GM10266 (cell line): ENCODE data around the gene PSME3.
"Not testable (repeated sequence)": the region's sequence is repeated elsewhere in the genome, so short reads cannot be mapped to it uniquely, and the experiment has no call there.

ENCODE experiments used
- DNase-seq: peaks from one replicate; pipeline ENCODE4 v3.0.0; 2012; ENCODE audit errors: extremely low spot score
- TF ChIP-seq, protein P1 (sequence below): IDR thresholded peaks from 2 replicates; pipeline ENCODE4 v1.5.1; 2012; ENCODE audit warnings: mild to moderate bottlenecking, low read depth; ENCODE audit not compliant: control insufficient read depth, insufficient read depth; ENCODE audit errors: missing control alignments

PSME3 gene

DNA sequence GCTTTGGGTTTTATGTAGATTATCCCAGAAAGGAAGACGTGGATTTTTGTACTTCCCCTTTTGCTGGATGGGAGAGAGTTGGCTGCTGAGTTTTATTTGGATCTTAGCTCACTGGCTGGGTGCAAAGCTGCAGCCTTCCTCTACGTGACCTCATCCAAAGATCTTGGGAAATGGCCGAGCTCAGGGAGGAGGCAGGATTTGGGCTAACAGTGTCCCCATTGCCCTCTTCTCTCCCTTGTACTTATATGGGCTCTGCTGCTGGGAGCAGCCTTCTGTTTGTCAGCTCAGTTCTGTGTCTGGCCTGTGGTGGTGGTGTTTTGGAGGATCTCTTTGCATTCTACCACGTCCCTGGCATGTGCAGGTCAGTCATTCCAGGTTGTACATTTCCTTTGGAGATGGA lies 19.8 kb downstream of the PSME3 start:
- TF ChIP-seq, protein P1, sequence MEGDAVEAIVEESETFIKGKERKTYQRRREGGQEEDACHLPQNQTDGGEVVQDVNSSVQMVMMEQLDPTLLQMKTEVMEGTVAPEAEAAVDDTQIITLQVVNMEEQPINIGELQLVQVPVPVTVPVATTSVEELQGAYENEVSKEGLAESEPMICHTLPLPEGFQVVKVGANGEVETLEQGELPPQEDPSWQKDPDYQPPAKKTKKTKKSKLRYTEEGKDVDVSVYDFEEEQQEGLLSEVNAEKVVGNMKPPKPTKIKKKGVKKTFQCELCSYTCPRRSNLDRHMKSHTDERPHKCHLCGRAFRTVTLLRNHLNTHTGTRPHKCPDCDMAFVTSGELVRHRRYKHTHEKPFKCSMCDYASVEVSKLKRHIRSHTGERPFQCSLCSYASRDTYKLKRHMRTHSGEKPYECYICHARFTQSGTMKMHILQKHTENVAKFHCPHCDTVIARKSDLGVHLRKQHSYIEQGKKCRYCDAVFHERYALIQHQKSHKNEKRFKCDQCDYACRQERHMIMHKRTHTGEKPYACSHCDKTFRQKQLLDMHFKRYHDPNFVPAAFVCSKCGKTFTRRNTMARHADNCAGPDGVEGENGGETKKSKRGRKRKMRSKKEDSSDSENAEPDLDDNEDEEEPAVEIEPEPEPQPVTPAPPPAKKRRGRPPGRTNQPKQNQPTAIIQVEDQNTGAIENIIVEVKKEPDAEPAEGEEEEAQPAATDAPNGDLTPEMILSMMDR = no peak
- no peak for DNase-seq

- DNase-seq = no peak
- TF ChIP-seq, protein P1 = no peak
These were observed 20.4 kb downstream of the PSME3 start for GRCh38 chr17:42853597-42853967.

DNA sequence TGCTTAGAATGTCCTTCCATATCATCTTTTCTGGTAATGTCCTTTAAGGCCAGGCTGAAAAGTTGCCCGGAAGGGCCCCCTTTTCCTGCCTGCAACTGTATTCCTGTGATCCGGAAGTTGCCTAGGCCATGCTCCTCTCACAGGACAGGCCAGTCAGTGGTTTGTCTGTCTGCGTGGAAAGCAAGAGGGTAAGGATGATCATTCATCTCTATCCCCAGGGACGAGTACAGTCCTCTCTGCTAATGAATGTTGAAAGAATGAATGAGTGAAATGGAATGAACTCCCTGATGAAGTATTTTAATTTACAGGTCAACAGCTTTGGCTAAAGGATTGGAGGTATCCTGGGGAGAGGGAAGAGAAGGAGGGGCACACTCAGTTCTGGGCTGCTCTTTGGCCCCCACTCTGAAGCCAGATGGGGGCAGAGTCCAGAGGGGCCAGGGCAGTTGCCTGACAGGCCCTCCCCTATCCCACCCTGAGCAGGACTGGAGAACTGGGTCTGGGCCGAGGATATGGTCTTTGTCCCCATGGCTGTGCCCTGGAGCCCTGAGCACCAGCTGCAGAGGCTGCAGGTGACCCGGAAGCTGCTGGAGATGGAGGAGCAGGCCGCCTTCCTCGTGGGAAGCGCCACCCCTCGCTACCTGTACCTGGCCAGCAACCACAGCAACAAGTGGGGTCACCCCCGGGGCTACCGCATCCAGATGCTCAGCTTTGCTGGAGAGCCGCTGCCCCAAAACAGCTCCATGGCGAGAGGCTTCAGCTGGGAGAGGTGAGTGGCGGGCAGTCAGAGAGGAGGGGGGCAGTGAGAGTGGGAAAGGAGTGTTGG lies 21.0 kb downstream of the PSME3 start:
- no peak for DNase-seq

DNA sequence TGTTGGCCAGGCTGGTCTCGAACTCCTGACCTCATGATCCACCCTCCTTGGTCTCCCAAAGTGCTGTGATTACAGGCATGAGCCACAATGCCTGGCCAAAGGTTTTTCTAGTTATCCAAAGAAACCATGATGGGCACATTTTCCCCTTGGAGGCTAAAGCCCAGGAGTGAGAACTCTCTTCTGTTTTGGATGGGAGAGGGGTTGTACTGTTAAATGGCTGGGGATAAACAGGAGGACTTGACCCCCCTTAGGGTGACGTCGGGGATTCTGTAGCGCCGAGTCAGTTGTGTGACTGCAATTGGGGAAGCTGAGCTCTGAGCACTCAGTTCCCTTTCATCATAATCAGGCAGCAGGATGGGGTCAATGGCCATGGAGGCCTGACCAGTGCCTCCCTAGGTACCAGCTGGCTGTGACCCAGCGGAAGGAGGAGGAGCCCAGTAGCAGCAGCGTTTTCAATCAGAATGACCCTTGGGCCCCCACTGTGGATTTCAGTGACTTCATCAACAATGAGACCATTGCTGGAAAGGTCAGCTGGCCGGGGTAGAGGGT lies 21.9 kb downstream of the PSME3 start:
- no peak for DNase-seq
- TF ChIP-seq, protein P1 = no peak

More for the DNA sequence above, 21.0 kb downstream of the PSME3 start:
- TF ChIP-seq, protein P1 = no peak

DNA sequence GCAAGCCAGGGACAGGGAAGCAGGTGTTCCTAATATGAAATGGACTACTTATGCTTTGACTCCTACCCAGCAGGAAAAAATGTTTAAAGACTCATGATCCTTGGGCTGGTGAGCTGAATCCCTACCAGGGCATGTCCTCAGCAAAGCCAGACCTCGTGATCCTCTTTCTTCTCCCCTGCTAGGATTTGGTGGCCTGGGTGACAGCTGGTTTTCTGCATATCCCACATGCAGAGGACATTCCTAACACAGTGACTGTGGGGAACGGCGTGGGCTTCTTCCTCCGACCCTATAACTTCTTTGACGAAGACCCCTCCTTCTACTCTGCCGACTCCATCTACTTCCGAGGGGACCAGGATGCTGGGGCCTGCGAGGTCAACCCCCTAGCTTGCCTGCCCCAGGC lies 22.9 kb downstream of the PSME3 start:
- DNase-seq = not testable (repeated sequence)

- not testable (repeated sequence) for DNase-seq
These were observed 23.3 kb downstream of the PSME3 start for GRCh38 chr17:42856516-42856915.

DNA sequence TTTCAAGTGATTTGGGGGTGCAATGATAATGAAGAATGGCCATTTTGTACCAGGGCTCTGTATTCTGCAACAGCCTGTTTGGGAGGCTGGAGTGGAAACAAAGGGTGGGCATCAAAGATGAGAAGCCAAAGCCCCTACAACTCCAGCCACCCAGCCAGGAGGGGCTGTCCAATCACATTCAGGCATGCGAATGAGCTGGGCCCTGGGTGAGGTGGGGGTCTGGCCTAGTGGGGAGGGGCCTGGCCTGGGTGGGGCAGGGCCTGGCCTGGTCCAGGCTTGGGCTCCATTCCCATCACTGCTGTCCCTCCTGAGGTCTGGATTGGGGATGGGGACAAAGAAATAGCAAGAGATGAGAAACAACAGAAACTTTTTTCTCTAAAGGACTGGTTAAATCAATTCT lies 24.2 kb downstream of the PSME3 start:
- TF ChIP-seq, protein P1 = no peak
- no peak for DNase-seq

DNA sequence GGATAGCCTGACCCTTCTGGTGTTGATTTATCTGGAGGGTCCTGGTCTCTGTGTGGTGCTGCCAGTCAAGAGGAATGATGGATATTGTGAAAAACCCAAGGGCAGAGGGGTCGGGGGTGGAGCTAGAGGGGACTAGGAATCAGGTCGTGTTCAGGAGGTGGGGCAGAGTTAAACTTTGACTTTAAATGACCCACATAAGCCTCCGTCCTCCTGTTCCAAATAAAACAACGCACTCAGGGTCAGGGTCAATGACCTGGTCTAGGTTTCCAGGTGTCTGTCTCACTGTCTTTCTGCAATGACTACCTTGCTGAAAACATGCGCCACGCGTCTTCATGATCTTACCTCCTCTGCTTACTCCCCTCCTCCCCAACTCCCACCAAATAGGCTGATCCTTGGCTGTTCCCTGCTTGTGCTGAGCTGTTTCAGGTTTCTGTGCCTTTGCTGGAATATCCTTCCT lies 32.5 kb downstream of the PSME3 start:
- DNase-seq = no peak
- TF ChIP-seq, protein P1 = no peak
